Measurements from ENCODE around the gene TSTD1. TPM values are rescaled to one million over a fixed set of nuclear protein-coding genes. Genes with fewer than 3 reads are reported as not detected.
A peak's percentile ranks its signal among the peaks of the same experiment; 100 is the strongest.

The TSTD1 gene
- total RNA-seq, 1 donor = 0.72 TPM

DNA sequence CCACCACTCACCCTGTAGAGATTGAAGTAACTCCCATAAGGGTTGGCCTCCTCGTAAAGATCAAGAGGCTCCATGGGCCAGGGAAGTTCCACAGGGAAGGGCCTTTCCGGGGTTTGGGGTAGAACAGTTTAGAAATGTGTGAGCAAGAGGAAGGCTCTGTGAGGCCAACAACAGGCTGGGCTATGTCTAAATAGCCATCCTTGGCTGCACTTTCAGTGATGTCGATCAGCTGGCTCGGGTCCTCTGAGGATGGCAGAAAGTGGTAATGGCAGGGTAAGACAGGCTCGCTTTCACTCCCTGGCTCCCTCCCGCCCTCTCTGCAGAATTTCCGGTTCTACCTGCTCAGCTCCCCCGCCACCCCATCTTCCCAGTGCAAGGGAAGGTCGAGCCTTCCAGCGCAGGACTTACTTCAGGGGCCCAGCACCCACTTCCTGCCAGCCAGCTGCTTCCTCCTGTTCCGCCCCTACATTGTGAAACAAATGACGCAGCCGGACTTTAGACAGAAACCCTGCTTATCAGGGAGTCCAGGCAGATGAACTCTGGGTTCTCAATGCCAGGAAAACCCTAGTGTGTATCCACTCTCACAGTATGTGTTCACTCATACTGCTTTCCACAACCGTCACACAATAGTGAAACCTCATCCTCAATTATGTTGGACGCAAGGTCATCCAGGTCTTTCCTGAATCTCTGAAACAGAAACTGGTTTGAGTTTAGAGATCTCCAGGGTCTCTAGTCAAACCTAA, 25.1 kb downstream of the TSTD1 start:
- Histone ChIP-seq H3K4me2 (ENCODE audit: insufficient read depth, low read length) (peak overlapping the region; percentile 34), H3K4me1 (ENCODE audit: insufficient read depth, low read length) (no peaks in the 10 kb centered on the region), H3K27ac (ENCODE audit: low read depth, low read length) (no peak overlapping the region), H3K79me2 (ENCODE audit: insufficient read depth, low read length) (no peaks in the 10 kb centered on the region), H3K36me3 (ENCODE audit: insufficient read depth, low read length) (no peaks in the 10 kb centered on the region), H4K20me1 (ENCODE audit: insufficient read depth, low read length) (no peaks in the 10 kb centered on the region), H3K9me3 (ENCODE audit: low read depth, low read length) (no peaks in the 10 kb centered on the region), H3K27me3 (ENCODE audit: insufficient read depth, low read length) (peaks cover 2% of the 10 kb centered on the region), H3K4me3 (ENCODE audit: insufficient read depth, low read length) (no peak overlapping the region), H2AFZ (ENCODE audit: low read length) (peak overlapping the region; percentile 71)
- no peak for TF ChIP-seq CTCF (IDR thresholded peaks at IDR 0.05; ENCODE audit: extremely low read depth, low read depth, low read length)
- no peak for DNase-seq (ENCODE audit: insufficient read length, low spot score, missing footprints)

DNA sequence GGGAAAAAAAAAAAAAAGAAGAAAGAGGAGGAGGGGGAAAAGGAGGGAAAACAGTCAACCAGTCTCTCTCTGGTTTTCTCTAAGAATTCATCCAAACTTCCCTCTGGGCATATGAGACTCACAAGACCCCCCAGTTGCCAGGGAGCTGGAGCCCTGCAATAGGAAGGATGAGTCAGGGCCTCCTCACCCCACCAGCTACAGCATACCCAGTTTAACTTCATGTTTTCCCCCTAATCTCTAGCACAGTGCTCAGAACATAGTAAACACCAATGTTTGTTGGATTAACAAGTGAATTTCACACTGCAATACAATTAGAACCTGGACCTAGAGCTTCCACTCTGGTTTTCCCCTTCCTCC, 25.7 kb downstream of the TSTD1 start:
- H3K36me3 ChIP-seq (ENCODE audit: insufficient read depth, low read length) = no peaks in the 10 kb centered on the region
- no peak overlapping the region for H3K4me3 ChIP-seq (ENCODE audit: insufficient read depth, low read length)
- H3K4me2 ChIP-seq (ENCODE audit: insufficient read depth, low read length) = no peak overlapping the region
- H3K79me2 ChIP-seq (ENCODE audit: insufficient read depth, low read length) = no peaks in the 10 kb centered on the region
- H3K27ac ChIP-seq (ENCODE audit: low read depth, low read length) = no peak overlapping the region
- no peak for DNase-seq (ENCODE audit: insufficient read length, low spot score, missing footprints)
- H3K4me1 ChIP-seq (ENCODE audit: insufficient read depth, low read length) = no peaks in the 10 kb centered on the region
- peak overlapping the region; percentile 71 for H2AFZ ChIP-seq (ENCODE audit: low read length)
- H4K20me1 ChIP-seq (ENCODE audit: insufficient read depth, low read length) = no peaks in the 10 kb centered on the region
- no peaks in the 10 kb centered on the region for H3K9me3 ChIP-seq (ENCODE audit: low read depth, low read length)
- no peaks in the 10 kb centered on the region for H3K27me3 ChIP-seq (ENCODE audit: insufficient read depth, low read length)
- TF ChIP-seq CTCF (IDR thresholded peaks at IDR 0.05; ENCODE audit: extremely low read depth, low read depth, low read length) = no peak

GRCh38 chr1:161012420-161012819, 26.3 kb downstream of the TSTD1 start:
- DNase-seq (ENCODE audit: insufficient read length, low spot score, missing footprints) = no peak
- H3K27me3 ChIP-seq (ENCODE audit: insufficient read depth, low read length) = no peaks in the 10 kb centered on the region
- H4K20me1 ChIP-seq (ENCODE audit: insufficient read depth, low read length) = no peaks in the 10 kb centered on the region
- no peaks in the 10 kb centered on the region for H3K4me1 ChIP-seq (ENCODE audit: insufficient read depth, low read length)
- no peak for TF ChIP-seq CTCF (IDR thresholded peaks at IDR 0.05; ENCODE audit: extremely low read depth, low read depth, low read length)
- no peaks in the 10 kb centered on the region for H3K79me2 ChIP-seq (ENCODE audit: insufficient read depth, low read length)
- no peak overlapping the region for H3K4me2 ChIP-seq (ENCODE audit: insufficient read depth, low read length)
- H3K9me3 ChIP-seq (ENCODE audit: low read depth, low read length) = no peaks in the 10 kb centered on the region
- H3K27ac ChIP-seq (ENCODE audit: low read depth, low read length) = no peak overlapping the region
- no peak overlapping the region for H3K4me3 ChIP-seq (ENCODE audit: insufficient read depth, low read length)
- no peak overlapping the region for H2AFZ ChIP-seq (ENCODE audit: low read length)
- H3K36me3 ChIP-seq (ENCODE audit: insufficient read depth, low read length) = no peaks in the 10 kb centered on the region

GRCh38 chr1:161009602-161010211, 29.1 kb downstream of the TSTD1 start:
- Histone ChIP-seq H3K36me3 (ENCODE audit: insufficient read depth, low read length) (no peaks in the 10 kb centered on the region), H3K27ac (ENCODE audit: low read depth, low read length) (no peak overlapping the region), H3K4me3 (ENCODE audit: insufficient read depth, low read length) (no peak overlapping the region), H3K4me2 (ENCODE audit: insufficient read depth, low read length) (no peak overlapping the region), H3K27me3 (ENCODE audit: insufficient read depth, low read length) (no peaks in the 10 kb centered on the region), H2AFZ (ENCODE audit: low read length) (no peak overlapping the region), H3K4me1 (ENCODE audit: insufficient read depth, low read length) (no peaks in the 10 kb centered on the region), H3K9me3 (ENCODE audit: low read depth, low read length) (no peaks in the 10 kb centered on the region), H4K20me1 (ENCODE audit: insufficient read depth, low read length) (no peaks in the 10 kb centered on the region), H3K79me2 (ENCODE audit: insufficient read depth, low read length) (no peaks in the 10 kb centered on the region)
- no peak for TF ChIP-seq CTCF (IDR thresholded peaks at IDR 0.05; ENCODE audit: extremely low read depth, low read depth, low read length)
- DNase-seq (ENCODE audit: insufficient read length, low spot score, missing footprints) = no peak

Measured in osteoblast (primary cell).